Measurements from ENCODE around the gene CYP11A1.

Gene CYP11A1

DNA sequence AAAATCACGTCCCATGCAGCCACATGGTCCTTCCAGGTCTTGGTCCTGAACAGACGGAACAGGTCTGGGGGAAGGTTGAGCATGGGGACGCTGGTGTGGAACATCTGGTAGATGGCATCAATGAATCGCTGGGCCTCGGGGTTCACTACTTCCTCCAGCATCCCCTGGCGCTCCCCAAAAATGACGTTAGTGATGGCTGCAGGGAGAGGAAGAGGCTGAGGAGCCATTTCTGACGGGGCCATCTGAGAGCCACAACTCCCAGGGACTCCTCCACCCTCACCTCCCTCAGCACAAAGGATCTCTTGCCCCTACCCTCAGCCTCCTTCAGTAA, 23.7 kb downstream of the CYP11A1 start:
- TF ChIP-seq, protein P1, sequence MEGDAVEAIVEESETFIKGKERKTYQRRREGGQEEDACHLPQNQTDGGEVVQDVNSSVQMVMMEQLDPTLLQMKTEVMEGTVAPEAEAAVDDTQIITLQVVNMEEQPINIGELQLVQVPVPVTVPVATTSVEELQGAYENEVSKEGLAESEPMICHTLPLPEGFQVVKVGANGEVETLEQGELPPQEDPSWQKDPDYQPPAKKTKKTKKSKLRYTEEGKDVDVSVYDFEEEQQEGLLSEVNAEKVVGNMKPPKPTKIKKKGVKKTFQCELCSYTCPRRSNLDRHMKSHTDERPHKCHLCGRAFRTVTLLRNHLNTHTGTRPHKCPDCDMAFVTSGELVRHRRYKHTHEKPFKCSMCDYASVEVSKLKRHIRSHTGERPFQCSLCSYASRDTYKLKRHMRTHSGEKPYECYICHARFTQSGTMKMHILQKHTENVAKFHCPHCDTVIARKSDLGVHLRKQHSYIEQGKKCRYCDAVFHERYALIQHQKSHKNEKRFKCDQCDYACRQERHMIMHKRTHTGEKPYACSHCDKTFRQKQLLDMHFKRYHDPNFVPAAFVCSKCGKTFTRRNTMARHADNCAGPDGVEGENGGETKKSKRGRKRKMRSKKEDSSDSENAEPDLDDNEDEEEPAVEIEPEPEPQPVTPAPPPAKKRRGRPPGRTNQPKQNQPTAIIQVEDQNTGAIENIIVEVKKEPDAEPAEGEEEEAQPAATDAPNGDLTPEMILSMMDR (IDR thresholded peaks at IDR 0.05; ENCODE audit: low read depth, low read length) = no peak
- DNase-seq (ENCODE audit: extremely low read depth, low read depth) = no peak

DNA sequence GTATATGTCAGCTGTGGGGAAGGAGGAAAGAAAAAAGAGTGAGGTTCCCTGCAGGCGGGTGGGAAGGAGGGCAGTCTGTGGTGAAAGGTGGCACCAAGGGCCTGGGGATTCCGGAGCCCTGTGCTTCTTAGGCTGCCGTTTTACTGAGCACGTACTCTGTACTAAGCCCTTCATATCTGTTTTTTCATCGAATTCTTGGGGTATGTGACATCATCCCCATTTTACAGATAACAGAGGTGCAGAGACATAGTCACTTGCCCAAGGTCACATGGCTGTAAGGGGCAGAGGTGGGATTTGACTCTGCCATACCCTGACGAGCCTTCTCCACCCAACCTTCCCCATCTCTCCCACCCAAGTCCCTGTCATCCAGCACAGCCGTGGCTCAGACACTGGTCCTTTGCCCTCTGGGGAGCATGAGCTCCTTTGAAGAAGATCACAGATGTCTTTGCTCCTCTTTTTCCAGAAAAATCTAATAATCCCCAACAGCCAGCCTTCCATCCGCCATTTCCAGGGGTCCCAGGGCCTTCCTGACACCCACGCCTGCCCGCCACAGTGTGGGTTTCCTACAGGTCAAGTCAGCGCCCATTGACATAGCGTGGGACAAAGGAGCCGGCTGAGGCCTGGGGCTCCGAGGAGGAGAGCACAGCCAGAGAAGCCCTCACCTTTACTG, 24.2 kb downstream of the CYP11A1 start:
- no peak for DNase-seq (ENCODE audit: extremely low read depth, low read depth)

DNA sequence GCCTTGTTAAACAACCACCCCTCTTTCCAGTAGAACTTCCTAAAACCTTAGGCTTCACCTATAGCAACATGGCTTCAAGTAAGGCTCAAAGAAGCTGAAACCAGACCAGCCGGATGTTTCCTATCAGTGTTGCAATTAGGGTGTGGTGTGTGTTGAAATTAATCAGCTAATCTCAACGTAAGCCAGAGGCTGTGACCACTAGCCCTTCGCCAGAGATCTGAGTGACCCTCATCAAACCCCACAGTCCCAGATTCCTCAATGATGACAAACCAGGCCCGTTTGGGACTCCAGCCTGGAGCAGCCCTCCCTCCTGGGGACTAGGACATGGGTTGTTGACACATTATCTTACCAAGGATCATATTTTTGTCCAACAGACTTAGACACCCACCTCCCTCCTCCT, 27.3 kb downstream of the CYP11A1 start:
- no peak for DNase-seq (ENCODE audit: extremely low read depth, low read depth)
- TF ChIP-seq, protein P1 (IDR thresholded peaks at IDR 0.05; ENCODE audit: low read depth, low read length) = no peak

More for the DNA sequence above, 24.2 kb downstream of the CYP11A1 start:
- TF ChIP-seq, protein P1 (IDR thresholded peaks at IDR 0.05; ENCODE audit: low read depth, low read length) = no peak

DNA sequence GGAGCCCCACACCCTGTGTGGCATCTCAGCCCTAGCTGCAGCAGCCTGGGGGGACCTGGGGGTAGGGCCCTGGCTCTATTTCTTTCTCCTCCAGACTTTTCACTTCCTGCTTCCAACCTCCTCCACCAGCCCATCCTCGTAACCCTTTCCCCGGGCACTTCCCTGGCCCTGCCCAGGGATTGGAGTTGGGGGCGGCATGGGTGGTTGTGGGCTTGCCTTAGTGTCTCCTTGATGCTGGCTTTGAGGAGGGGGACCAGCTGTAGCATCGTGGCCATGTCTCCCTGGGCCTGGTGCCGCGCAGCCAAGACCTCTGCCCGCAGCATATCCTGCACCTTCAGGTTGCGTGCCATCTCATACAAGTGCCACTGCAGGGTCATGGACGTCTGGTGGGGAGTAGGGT, 28.1 kb downstream of the CYP11A1 start:
- no peak for DNase-seq (ENCODE audit: extremely low read depth, low read depth)
- TF ChIP-seq, protein P1 (IDR thresholded peaks at IDR 0.05; ENCODE audit: low read depth, low read length) = no peak

DNA sequence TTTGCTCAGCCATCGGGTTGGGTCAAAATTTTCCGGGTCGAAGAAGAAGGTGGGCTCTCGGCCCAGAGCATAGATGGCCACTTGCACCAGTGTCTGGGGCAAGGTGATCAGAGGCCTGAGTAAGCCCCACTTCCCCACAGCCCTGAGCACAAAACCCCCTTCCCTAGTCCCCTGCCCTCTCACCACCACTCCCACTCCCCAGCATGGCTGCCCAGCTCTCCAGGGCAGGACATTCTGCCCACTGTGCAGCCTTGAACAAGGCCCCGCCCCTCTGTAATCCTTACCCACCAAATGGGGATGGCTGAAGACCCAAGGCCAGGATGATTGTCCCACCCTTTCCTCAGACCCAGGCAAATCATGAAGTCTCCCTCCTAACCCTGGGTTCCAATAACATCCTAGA, 28.8 kb downstream of the CYP11A1 start:
- DNase-seq (ENCODE audit: extremely low read depth, low read depth) = no peak
- TF ChIP-seq, protein P1 (IDR thresholded peaks at IDR 0.05; ENCODE audit: low read depth, low read length) = no peak

DNA sequence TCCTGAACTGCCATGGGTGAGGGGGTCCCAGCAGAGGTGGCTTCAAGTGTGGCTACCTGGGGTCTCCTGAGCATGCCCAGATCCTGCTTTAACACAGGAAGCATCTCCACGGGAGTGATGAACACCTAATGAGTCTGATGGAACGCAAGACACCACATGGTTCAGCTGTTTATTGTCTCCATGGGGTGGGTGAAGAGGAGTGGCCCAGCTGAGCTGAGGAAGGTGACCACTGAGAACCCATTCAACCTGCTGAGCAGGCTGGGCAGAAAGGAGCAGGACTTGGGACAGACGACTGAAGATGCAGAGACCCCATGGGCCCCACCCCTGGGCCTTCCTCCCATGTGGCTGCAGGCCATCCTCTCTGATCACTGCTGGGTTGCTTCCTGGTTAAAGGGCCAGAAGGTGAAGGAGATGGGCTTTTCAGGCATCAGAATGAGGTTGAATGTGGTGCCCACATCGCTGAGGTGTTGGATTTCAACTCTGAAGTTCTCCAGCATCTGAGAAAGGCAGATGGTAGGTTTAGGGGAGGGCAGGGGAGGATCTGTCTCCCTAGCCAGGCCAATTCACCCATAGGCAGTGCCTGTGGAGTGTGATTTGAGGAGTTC, 29.7 kb downstream of the CYP11A1 start:
- DNase-seq (ENCODE audit: extremely low read depth, low read depth) = no peak
- TF ChIP-seq, protein P1 (IDR thresholded peaks at IDR 0.05; ENCODE audit: low read depth, low read length) = no peak

DNA sequence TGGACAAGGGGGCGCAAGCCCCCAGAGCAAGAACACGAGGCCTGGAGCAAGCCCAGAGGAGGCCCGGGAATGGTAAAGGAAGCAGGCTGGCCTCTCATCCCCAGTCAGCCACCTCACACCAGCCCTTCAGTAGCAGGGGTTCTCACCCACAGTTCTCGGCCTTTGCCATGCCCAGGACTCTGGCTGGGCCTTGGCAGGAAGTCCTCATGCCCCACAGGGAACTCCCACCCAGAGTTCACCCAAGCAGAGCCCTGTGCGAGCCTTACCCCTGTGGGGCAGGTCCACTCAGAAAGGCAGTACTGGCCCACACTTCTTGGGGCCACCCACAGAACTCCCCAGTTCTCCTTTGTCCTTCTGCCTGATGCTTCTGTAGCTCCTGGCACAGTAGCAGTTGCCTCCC, 30.3 kb downstream of the CYP11A1 start:
- TF ChIP-seq, protein P1 (IDR thresholded peaks at IDR 0.05; ENCODE audit: low read depth, low read length) = no peak
- DNase-seq (ENCODE audit: extremely low read depth, low read depth) = no peak

All from AG09319 (cell line).